Spleen (tissue), 11 donors: ENCODE measurements around the gene PSMB7. TPM values are rescaled to one million over a fixed set of nuclear protein-coding genes. Genes with fewer than 3 reads are reported as not detected.

Experiments
- DNase-seq: peaks from one replicate; pipeline ENCODE4 v3.0.0-alpha.2; 2020
- H3K27ac ChIP-seq, 8 donors: fragments of 200-600 bp; sonication (generic) in 7 of 8; 1 replicate in 4 of 8; 2 replicates in 4 of 8; pipeline versions ENCODE4 v1.5.0 to v1.8.0; 2016 to 2021; ENCODE audit warnings: inconsistent platforms in 4 of 8, mild to moderate bottlenecking in 4 of 8, moderate library complexity in 1 of 8
- H3K27me3 ChIP-seq, 7 donors: fragments of 200-600 bp; sonication (generic) in 6 of 7; replicated peaks in 1 of 7; 1 replicate in 4 of 7; 2 replicates in 3 of 7; pipeline versions ENCODE4 v1.5.0 to v1.8.0; 2016 to 2021; ENCODE audit warnings: inconsistent platforms in 3 of 7, mild to moderate bottlenecking in 1 of 7
- H3K36me3 ChIP-seq, 6 donors: fragments of 200-600 bp; sonication (generic) in 5 of 6; 1 replicate in 4 of 6; 2 replicates in 2 of 6; pipeline versions ENCODE4 v1.5.0 to v1.8.0; 2016 to 2021; ENCODE audit warnings: inconsistent platforms in 2 of 6
- H3K4me1 ChIP-seq, 6 donors: fragments of 200-600 bp; sonication (generic) in 5 of 6; 1 replicate in 3 of 6; 2 replicates in 3 of 6; pipeline versions ENCODE4 v1.5.0 to v1.8.0; 2016 to 2021; ENCODE audit warnings: inconsistent platforms in 3 of 6
- H3K4me3 ChIP-seq, 8 donors: fragments of 200-600 bp; sonication (generic) in 7 of 8; 1 replicate in 4 of 8; 2 replicates in 4 of 8; pipeline versions ENCODE4 v1.5.0 to v1.8.0; 2016 to 2021; ENCODE audit warnings: inconsistent platforms in 4 of 8, mild to moderate bottlenecking in 4 of 8, moderate library complexity in 2 of 8
- H3K9me3 ChIP-seq, 8 donors: fragments of 200-600 bp; sonication (generic) in 7 of 8; 1 replicate in 4 of 8; 2 replicates in 4 of 8; pipeline versions ENCODE4 v1.5.0 to v1.8.0; 2016 to 2021; ENCODE audit warnings: inconsistent platforms in 4 of 8
- POLR2A ChIP-seq, 3 donors: fragments of 450-650 bp; IDR thresholded peaks; one replicate each; pipeline ENCODE4 v1.5.1; 2017; ENCODE audit warnings: antibody characterized with exemption in 3 of 3, mild to moderate bottlenecking in 1 of 3
- POLR2AphosphoS5 ChIP-seq, 3 donors: sonication (generic); formaldehyde crosslinking; IDR thresholded peaks; one replicate each; pipeline ENCODE4 v1.5.1; 2017; ENCODE audit warnings: antibody characterized with exemption in 3 of 3
- WGBS, 5 donors: extraction: QIAGEN DNeasy Blood & Tissue Kit in 3 of 5; methylation state at CpG; one replicate each; pipeline versions ENCODE4 v1.1.5 to v1.1.7; 2013 to 2018; 5-methylcytosine and 5-hydroxymethylcytosine counted together
- intact Hi-C: fragments of 100-400 bp; cut with DNase I; formaldehyde crosslinking; loops from one replicate; pipeline ENCODE4 v1.15.0; 2023; ENCODE audit warnings: low total_unique reads
- polyA plus RNA-seq, 3 donors: library from polyadenylated mRNA; stranded (reverse); fragments of 200-250 nt; gene quantifications; one replicate each; pipeline ENCODE4 v1.2.1, GENCODE V29; 2013
- total RNA-seq, 7 donors: library from RNA; depleted of rRNA in 3 of 7; stranded (reverse); fragments of >200 nt in 3 of 7; fragmentation: NEBNext Ultra II Directional in 4 of 7; extraction: Animal tissue kit (Norgen Biotek cat#: 25700) in 4 of 7; gene quantifications; one replicate each; pipeline versions ENCODE4 v1.1.0 to v1.2.1, GENCODE V29; 2016 to 2021
- TF ChIP-seq, protein P1 (sequence below), 11 experiments: fragments of 200-600 bp in 7 of 11; fragments of 450-650 bp in 4 of 11; sonication (generic) in 4 of 11; IDR thresholded peaks in 8 of 11; conservative IDR thresholded peaks in 3 of 11; 1 replicate in 7 of 11; 2 replicates in 4 of 11; pipeline versions ENCODE4 v1.4.0 to v1.8.0; 2016 to 2021; ENCODE audit warnings: antibody characterized with exemption in 11 of 11, inconsistent platforms in 4 of 11, mild to moderate bottlenecking in 1 of 11
- donor health status: healthy with polysubstance abuse.
- donor health status: DM: no; HTN: no; CAD: no; lungs with moderate emphysema.
- donor health status: DM: no; HTN: no; CAD: no.
- donor health status: Bipolar disorder and iron deficiency.
- donor health status: healthy.
- donor health status: DM: no; HTN: no; CAD: no.
- donor health status: DM: yes; HTN: yes; CAD: no.

PSMB7 gene
- total and polyA plus RNA-seq, 10 donors, result 71.3 to 143 (median 108) TPM

DNA sequence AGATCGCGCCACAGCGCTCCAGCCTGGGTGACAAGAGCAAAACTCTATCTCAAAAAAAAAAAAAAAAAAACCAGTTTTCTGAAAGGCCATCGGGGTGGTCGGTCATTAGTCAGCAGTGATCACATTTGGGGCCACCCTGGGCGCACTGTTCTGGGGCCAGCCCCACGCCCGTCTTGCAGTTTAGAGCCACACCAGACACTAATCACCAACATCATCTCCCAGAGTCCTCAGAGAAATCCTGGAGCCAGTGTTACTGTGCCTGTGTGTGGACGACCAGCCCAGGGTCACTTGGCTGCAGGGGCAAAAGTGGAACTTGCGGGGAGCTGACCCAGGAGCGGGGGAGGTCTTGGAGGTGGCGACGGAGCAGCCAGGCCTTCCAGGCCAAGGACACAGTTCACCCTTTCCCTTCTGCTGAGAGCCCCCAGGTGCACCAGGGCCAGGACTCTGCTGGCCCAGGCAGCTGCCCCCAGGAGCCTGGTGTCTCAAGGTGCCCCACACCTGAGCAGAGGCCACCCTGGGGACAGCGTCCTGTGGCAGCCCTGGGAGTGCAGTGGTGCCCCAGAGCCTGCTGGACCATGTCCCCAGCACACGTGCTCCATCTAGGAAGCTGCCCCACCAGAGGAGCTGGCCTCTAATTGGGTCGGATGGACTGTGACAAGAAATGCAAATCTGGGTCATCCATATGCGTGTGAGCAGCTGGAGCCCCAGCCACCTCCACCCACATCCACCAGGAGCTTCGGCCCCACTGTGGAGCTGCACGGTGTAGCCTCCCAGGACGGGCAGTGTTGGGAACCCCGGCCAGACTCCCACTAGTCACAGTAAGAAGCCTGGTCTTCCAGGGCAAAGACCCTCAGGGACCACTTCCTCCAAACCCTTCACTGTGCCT lies 106.4 kb downstream of the PSMB7 start:
- Histone ChIP-seq H3K9me3 (no peaks in the 10 kb centered on the region), H3K27me3 (no peaks in the 10 kb centered on the region), H3K4me3 (no peak overlapping the region), H3K4me1 (peaks cover 0 to 17% (median 3%) of the 10 kb centered on the region in 6 donors), H3K27ac (no peak overlapping the region), H3K36me3 (peaks cover 0 to 92% (median 37%) of the 10 kb centered on the region in 6 donors)
- intact Hi-C loops, result no loop called here
- no peak for DNase-seq
- WGBS, 5 donors, result 89 to 96% (median 92%) methylated on average over 16 to 21 of the region's 21 CpGs
- TF ChIP-seq, protein P1, sequence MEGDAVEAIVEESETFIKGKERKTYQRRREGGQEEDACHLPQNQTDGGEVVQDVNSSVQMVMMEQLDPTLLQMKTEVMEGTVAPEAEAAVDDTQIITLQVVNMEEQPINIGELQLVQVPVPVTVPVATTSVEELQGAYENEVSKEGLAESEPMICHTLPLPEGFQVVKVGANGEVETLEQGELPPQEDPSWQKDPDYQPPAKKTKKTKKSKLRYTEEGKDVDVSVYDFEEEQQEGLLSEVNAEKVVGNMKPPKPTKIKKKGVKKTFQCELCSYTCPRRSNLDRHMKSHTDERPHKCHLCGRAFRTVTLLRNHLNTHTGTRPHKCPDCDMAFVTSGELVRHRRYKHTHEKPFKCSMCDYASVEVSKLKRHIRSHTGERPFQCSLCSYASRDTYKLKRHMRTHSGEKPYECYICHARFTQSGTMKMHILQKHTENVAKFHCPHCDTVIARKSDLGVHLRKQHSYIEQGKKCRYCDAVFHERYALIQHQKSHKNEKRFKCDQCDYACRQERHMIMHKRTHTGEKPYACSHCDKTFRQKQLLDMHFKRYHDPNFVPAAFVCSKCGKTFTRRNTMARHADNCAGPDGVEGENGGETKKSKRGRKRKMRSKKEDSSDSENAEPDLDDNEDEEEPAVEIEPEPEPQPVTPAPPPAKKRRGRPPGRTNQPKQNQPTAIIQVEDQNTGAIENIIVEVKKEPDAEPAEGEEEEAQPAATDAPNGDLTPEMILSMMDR (IDR thresholded peaks at IDR 0.05 in 8 of 11, conservative IDR thresholded peaks at IDR 0.05 in 3 of 11), result no peak
- TF ChIP-seq POLR2AphosphoS5 (IDR thresholded peaks at IDR 0.05) (peak in 1 of 3 donors; percentile 15), POLR2A (IDR thresholded peaks at IDR 0.05) (no peak)

DNA sequence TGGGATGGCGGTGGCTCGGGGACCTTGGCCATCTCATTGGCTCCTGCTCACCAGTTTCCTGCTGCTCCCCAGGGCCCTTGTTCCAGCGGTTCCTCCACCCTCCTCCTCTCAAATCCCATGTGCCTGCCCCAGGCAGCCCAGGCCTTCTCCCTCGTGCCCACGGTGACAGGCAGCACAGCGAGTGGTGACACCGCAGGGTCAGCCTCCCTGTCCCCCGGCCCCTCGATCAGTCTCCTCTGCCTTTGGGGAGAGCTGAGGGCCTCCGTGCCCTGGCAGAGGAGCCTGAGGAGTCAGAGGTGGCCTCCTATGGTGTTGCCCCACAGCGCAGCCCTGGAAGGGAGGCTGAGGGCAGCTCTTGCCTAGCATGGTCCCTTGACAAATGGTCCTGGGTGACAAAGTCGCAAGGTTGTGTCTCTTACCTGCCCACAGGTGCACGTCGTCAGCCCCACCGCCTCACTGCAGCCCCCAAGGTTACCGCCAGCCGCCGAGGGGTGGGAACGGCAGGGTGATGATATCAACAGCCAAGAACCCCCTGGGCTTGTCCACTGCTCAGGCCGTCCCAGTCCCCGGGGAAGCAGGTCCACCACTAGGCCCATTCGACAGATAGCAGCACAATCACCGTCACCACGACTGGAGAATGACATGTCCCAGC lies 107.7 kb downstream of the PSMB7 start:
- peaks cover 0 to 13% (median 3%) of the 10 kb centered on the region in 6 donors for H3K4me1 ChIP-seq

DNA sequence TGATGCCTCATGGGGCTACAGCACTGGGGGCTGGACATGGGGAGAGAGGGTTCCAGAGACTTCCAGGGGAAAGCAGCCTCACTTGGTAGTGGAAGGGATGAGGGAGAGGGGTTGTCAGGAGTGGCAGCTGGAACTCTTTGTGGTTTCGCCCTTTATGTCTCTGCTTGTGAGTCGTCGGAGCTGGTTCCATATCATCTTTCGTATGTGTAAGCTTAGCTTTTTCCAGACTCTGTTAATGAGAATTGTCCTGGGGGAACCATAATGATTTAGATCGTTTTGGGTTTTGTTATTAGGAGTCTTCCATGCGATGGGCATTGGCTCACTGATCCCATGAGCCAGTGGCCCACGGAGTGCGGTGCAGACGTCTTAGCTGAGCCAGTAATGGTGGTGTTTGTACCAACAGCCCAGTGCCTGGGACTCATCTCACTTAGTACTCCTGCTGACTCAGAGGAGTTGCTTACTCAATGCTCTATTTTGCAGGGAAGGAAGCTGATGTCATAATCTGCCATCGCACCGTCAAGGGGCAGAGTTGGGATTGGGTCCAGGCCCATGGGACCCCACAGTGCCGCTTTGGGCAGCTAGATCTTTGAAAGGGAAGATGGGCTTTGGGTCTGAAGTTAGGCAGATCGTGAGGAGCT lies 109.0 kb downstream of the PSMB7 start:
- Histone ChIP-seq H3K4me1 (peaks cover 0 to 13% (median 3%) of the 10 kb centered on the region in 6 donors), H3K27ac (peak overlapping the region in 4 of 8 donors; percentile 1 to 67 (median 42)), H3K4me3 (no peak overlapping the region), H3K36me3 (peaks cover 0 to 93% (median 39%) of the 10 kb centered on the region in 6 donors), H3K9me3 (no peaks in the 10 kb centered on the region), H3K27me3 (no peaks in the 10 kb centered on the region)
- peak in 1 of 3 donors; percentile 23 for TF ChIP-seq POLR2AphosphoS5 (IDR thresholded peaks at IDR 0.05)
- no peak for TF ChIP-seq POLR2A (IDR thresholded peaks at IDR 0.05)
- intact Hi-C loops, result no loop called here
- 57 to 74% (median 72%) methylated on average over 11 to 13 of the region's 13 CpGs for WGBS, 5 donors
- DNase-seq, result no peak

More for the DNA sequence above, 107.7 kb downstream of the PSMB7 start:
- TF ChIP-seq POLR2A (IDR thresholded peaks at IDR 0.05) (no peak), POLR2AphosphoS5 (IDR thresholded peaks at IDR 0.05) (peak in 1 of 3 donors; percentile 14)
- H3K27me3 ChIP-seq, result no peaks in the 10 kb centered on the region
- 88 to 93% (median 91%) methylated on average over 18 to 24 of the region's 24 CpGs for WGBS, 5 donors
- H3K9me3 ChIP-seq, result no peaks in the 10 kb centered on the region
- no peak for DNase-seq
- H3K36me3 ChIP-seq, result peaks cover 0 to 92% (median 33%) of the 10 kb centered on the region in 6 donors
- intact Hi-C loops, result no loop called here
- H3K4me3 ChIP-seq, result no peak overlapping the region
- H3K27ac ChIP-seq, result no peak overlapping the region

DNA sequence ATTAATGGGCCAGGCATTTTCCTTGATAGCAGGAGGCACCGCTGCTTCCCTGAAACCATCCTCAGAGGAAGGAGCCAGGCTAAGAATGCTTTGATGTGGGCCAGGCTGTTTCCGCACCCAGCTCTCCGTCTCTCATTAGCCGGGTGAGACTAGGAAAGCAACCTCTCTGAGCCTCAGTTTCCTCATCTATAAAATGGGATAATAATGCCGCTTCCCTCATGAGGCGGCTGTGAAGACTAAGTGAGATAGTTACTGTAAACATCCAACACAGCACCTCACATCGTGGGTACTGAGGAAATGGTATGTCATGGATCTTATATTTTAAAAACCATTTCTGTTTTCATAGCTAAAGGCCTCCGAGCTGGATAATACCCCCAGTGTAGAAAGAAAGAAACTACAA lies 111.0 kb downstream of the PSMB7 start:
- intact Hi-C loops, result no loop called here
- WGBS, 5 donors, result 81 to 92% (median 88%) methylated on average over 7 to 8 of the region's 8 CpGs
- DNase-seq, result no peak
- Histone ChIP-seq H3K4me1 (peaks cover 0 to 28% (median 9%) of the 10 kb centered on the region in 6 donors), H3K36me3 (peaks cover 0 to 75% (median 35%) of the 10 kb centered on the region in 6 donors), H3K4me3 (no peak overlapping the region), H3K27ac (no peak overlapping the region), H3K9me3 (no peaks in the 10 kb centered on the region), H3K27me3 (no peaks in the 10 kb centered on the region)
- TF ChIP-seq, protein P1 (IDR thresholded peaks at IDR 0.05 in 8 of 11, conservative IDR thresholded peaks at IDR 0.05 in 3 of 11), result no peak
- no peak for TF ChIP-seq POLR2A (IDR thresholded peaks at IDR 0.05)
- TF ChIP-seq POLR2AphosphoS5 (IDR thresholded peaks at IDR 0.05), result no peak
